ENCODE measurements around the gene FBXW7. TPM values are rescaled to one million over a fixed set of nuclear protein-coding genes. Genes with fewer than 3 reads are reported as not detected.

FBXW7 gene
- total RNA-seq, 1 experiment from 2014 or later = 23.0 TPM

DNA sequence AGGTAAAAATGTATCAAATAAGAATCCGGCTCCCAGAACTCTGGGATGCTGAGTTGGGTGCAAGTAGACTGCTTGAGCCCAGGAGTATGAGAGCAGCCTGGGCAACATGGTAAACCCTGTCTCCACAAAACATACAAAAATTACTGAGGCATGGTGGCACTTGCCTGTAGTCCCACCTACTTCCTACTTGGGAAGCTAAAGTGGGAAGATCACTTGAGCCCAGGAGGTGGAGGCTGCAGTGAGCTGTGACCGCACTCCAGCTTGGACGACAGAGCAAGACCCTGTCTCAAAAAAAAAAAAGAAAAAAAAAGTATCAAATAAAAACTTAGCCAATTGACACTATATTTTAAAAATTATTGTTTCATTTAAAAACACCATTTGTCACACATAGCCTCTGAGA, 84.4 kb downstream of the FBXW7 start:
- H3K9ac ChIP-seq (ENCODE audit: low read length) = no peak overlapping the region
- no TSS peak for BruUV-seq (replicated peaks)
- no peak overlapping the region for H3K4me2 ChIP-seq (ENCODE audit: low read length)
- TF ChIP-seq, protein P1, sequence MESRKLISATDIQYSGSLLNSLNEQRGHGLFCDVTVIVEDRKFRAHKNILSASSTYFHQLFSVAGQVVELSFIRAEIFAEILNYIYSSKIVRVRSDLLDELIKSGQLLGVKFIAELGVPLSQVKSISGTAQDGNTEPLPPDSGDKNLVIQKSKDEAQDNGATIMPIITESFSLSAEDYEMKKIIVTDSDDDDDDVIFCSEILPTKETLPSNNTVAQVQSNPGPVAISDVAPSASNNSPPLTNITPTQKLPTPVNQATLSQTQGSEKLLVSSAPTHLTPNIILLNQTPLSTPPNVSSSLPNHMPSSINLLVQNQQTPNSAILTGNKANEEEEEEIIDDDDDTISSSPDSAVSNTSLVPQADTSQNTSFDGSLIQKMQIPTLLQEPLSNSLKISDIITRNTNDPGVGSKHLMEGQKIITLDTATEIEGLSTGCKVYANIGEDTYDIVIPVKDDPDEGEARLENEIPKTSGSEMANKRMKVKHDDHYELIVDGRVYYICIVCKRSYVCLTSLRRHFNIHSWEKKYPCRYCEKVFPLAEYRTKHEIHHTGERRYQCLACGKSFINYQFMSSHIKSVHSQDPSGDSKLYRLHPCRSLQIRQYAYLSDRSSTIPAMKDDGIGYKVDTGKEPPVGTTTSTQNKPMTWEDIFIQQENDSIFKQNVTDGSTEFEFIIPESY (IDR thresholded peaks at IDR 0.05; ENCODE audit: extremely low read depth, insufficient replicate concordance, low read length) = no peak
- no peak for TF ChIP-seq ELF1 (IDR thresholded peaks at IDR 0.05; ENCODE audit: borderline replicate concordance, low read depth)
- no peak for TF ChIP-seq SIN3A (IDR thresholded peaks at IDR 0.05; ENCODE audit: low read depth)
- TF ChIP-seq MAX (IDR thresholded peaks at IDR 0.05) = no peak
- no peak for TF ChIP-seq POLR2AphosphoS5 (IDR thresholded peaks at IDR 0.05; ENCODE audit: low read depth, low read length)
- TF ChIP-seq EGR1 (IDR thresholded peaks at IDR 0.05; ENCODE audit: low read depth) = no peak
- no peak for TF ChIP-seq TCF7L2 (IDR thresholded peaks at IDR 0.05; ENCODE audit: borderline replicate concordance, extremely low read depth, insufficient read depth, insufficient read length)
- no peak for TF ChIP-seq CTCF (IDR thresholded peaks at IDR 0.05 in 2 of 3, conservative IDR thresholded peaks at IDR 0.05 in 1 of 3; ENCODE audit: borderline replicate concordance in 1 of 3, insufficient read depth in 1 of 3, low read depth in 2 of 3, low read length in 2 of 3)
- TF ChIP-seq YY1 (IDR thresholded peaks at IDR 0.05; ENCODE audit: extremely low read depth, insufficient replicate concordance, low read depth, low read length) = no peak
- TF ChIP-seq FOSL1 (IDR thresholded peaks at IDR 0.05; ENCODE audit: low read depth) = no peak
- TF ChIP-seq EZH2phosphoT487 (IDR thresholded peaks at IDR 0.05; ENCODE audit: borderline replicate concordance) = no peak
- TF ChIP-seq, protein P2, sequence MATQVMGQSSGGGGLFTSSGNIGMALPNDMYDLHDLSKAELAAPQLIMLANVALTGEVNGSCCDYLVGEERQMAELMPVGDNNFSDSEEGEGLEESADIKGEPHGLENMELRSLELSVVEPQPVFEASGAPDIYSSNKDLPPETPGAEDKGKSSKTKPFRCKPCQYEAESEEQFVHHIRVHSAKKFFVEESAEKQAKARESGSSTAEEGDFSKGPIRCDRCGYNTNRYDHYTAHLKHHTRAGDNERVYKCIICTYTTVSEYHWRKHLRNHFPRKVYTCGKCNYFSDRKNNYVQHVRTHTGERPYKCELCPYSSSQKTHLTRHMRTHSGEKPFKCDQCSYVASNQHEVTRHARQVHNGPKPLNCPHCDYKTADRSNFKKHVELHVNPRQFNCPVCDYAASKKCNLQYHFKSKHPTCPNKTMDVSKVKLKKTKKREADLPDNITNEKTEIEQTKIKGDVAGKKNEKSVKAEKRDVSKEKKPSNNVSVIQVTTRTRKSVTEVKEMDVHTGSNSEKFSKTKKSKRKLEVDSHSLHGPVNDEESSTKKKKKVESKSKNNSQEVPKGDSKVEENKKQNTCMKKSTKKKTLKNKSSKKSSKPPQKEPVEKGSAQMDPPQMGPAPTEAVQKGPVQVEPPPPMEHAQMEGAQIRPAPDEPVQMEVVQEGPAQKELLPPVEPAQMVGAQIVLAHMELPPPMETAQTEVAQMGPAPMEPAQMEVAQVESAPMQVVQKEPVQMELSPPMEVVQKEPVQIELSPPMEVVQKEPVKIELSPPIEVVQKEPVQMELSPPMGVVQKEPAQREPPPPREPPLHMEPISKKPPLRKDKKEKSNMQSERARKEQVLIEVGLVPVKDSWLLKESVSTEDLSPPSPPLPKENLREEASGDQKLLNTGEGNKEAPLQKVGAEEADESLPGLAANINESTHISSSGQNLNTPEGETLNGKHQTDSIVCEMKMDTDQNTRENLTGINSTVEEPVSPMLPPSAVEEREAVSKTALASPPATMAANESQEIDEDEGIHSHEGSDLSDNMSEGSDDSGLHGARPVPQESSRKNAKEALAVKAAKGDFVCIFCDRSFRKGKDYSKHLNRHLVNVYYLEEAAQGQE (IDR thresholded peaks at IDR 0.05; ENCODE audit: low read depth) = no peak
- TF ChIP-seq RAD21 (IDR thresholded peaks at IDR 0.05; ENCODE audit: low read depth) = no peak
- ChIA-PET RAD21 (ENCODE audit: low non-redundant PET in 1 of 2, low total read pairs in 2 of 2, uncharacterized antibody in 2 of 2, unreplicated experiment in 2 of 2) (no interaction called here), CTCF (interaction anchor here (0.9 kb wide), 1 partner anchor 9 kb away, joined by 3 read pairs; no protein-coding TSS in a partner anchor), POLR2A (no interaction called here)
- no peaks in the 10 kb centered on the region for H4K20me1 ChIP-seq (ENCODE audit: insufficient read depth)
- intact Hi-C loops (cut with micrococcal nuclease) = no loop called here
- no peak for ATAC-seq
- H3K27ac ChIP-seq (ENCODE audit: low read depth, low read length) = no peak overlapping the region
- no peaks in the 10 kb centered on the region for H3K36me3 ChIP-seq (ENCODE audit: control insufficient read depth in 1 of 2, insufficient read depth in 2 of 2, low read length in 2 of 2)
- no peaks in the 10 kb centered on the region for H3K9me3 ChIP-seq (ENCODE audit: control insufficient read depth in 1 of 2, insufficient read depth in 1 of 2, low read depth in 1 of 2, low read length in 2 of 2)
- no peak overlapping the region for H3K4me3 ChIP-seq (replicated peaks in 1 of 2; ENCODE audit: low read depth in 1 of 2, low read length in 2 of 2)
- peaks cover 68% of the 10 kb centered on the region for H3K79me2 ChIP-seq (ENCODE audit: insufficient read depth, low read length)
- DNase-seq (ENCODE audit: low read depth, low spot score) = no peak
- no peak overlapping the region for H2AFZ ChIP-seq (ENCODE audit: low read depth, low read length, poor library complexity, severe bottlenecking)
- no peaks in the 10 kb centered on the region for H3K4me1 ChIP-seq (ENCODE audit: control insufficient read depth in 1 of 2, insufficient read depth in 2 of 2, low read length in 2 of 2)
- no peaks in the 10 kb centered on the region for H3K27me3 ChIP-seq (ENCODE audit: insufficient read depth, low read length)
- no peaks in the 10 kb centered on the region for H3K9me2 ChIP-seq (ENCODE audit: insufficient read depth)

All from HCT116 (cell line).